ENCODE data around the gene RPS3A.

RPS3A gene

DNA sequence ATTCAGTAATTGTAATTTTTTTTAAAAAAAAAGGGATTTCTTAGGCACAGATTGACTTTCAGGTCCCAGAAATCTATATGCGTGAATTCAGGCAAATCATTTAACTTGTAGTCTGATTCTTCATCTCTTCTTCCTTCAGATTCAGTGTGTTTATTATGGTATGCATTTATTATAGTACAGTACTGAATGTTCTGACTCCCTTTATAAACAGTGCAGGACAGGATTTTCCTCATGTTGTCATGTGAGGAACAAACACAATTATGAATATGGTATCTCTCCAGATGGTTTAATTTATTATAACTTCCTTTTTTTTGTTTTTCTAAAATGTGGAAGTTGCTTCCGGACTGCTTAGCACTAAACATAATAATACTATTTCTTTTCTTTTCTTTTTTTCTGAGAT is 54.2 kb downstream of the RPS3A start:
- Histone ChIP-seq H3K4me3 (replicated peaks; ENCODE audit: insufficient read depth, low read length) (no peak overlapping the region), H3K27ac (replicated peaks) (no peak overlapping the region), H3K27me3 (ENCODE audit: insufficient read depth, poor library complexity, severe bottlenecking) (no peaks in the 10 kb centered on the region)
- no peak for TF ChIP-seq POLR2AphosphoS5 (IDR thresholded peaks at IDR 0.05; ENCODE audit: low read depth)
- TF ChIP-seq GABPA (IDR thresholded peaks at IDR 0.05; ENCODE audit: low read depth), result no peak
- no peak for TF ChIP-seq SPI1 (IDR thresholded peaks at IDR 0.05; ENCODE audit: borderline replicate concordance, low read depth)
- TF ChIP-seq, protein P1, sequence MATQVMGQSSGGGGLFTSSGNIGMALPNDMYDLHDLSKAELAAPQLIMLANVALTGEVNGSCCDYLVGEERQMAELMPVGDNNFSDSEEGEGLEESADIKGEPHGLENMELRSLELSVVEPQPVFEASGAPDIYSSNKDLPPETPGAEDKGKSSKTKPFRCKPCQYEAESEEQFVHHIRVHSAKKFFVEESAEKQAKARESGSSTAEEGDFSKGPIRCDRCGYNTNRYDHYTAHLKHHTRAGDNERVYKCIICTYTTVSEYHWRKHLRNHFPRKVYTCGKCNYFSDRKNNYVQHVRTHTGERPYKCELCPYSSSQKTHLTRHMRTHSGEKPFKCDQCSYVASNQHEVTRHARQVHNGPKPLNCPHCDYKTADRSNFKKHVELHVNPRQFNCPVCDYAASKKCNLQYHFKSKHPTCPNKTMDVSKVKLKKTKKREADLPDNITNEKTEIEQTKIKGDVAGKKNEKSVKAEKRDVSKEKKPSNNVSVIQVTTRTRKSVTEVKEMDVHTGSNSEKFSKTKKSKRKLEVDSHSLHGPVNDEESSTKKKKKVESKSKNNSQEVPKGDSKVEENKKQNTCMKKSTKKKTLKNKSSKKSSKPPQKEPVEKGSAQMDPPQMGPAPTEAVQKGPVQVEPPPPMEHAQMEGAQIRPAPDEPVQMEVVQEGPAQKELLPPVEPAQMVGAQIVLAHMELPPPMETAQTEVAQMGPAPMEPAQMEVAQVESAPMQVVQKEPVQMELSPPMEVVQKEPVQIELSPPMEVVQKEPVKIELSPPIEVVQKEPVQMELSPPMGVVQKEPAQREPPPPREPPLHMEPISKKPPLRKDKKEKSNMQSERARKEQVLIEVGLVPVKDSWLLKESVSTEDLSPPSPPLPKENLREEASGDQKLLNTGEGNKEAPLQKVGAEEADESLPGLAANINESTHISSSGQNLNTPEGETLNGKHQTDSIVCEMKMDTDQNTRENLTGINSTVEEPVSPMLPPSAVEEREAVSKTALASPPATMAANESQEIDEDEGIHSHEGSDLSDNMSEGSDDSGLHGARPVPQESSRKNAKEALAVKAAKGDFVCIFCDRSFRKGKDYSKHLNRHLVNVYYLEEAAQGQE (IDR thresholded peaks at IDR 0.05; ENCODE audit: insufficient replicate concordance, low read depth), result no peak
- TF ChIP-seq, protein P2, sequence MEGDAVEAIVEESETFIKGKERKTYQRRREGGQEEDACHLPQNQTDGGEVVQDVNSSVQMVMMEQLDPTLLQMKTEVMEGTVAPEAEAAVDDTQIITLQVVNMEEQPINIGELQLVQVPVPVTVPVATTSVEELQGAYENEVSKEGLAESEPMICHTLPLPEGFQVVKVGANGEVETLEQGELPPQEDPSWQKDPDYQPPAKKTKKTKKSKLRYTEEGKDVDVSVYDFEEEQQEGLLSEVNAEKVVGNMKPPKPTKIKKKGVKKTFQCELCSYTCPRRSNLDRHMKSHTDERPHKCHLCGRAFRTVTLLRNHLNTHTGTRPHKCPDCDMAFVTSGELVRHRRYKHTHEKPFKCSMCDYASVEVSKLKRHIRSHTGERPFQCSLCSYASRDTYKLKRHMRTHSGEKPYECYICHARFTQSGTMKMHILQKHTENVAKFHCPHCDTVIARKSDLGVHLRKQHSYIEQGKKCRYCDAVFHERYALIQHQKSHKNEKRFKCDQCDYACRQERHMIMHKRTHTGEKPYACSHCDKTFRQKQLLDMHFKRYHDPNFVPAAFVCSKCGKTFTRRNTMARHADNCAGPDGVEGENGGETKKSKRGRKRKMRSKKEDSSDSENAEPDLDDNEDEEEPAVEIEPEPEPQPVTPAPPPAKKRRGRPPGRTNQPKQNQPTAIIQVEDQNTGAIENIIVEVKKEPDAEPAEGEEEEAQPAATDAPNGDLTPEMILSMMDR (IDR thresholded peaks at IDR 0.05; ENCODE audit: insufficient read depth, low read length), result no peak
- DNase-seq (ENCODE audit: low read depth in 1 of 2, low spot score in 1 of 2), result no peak

All from HL-60 (cell line).